Lung (tissue), 12 donors: ENCODE measurements around the gene GALNT2. TPM values are rescaled to one million over a fixed set of nuclear protein-coding genes. Genes with fewer than 3 reads are reported as not detected.
A peak's percentile ranks its signal among the peaks of the same experiment; 100 is the strongest.

Experiments
- ATAC-seq: fragments of 200-7000 bp; cut with Tn5 transposase; one replicate; pipeline ENCODE4 v1.9.1; 2020; ENCODE audit warnings: moderate number of reproducible peaks; ENCODE audit not compliant: insufficient read depth, low FRiP score
- DNase-seq, 3 donors: peaks; one replicate each; pipeline ENCODE4 v3.0.0-alpha.2; 2013 to 2017
- H3K27ac ChIP-seq, 2 donors: one replicate each; pipeline ENCODE4 v1.5.1; 2013; ENCODE audit warnings: mild to moderate bottlenecking in 2 of 2, moderate library complexity in 2 of 2, control low read depth in 1 of 2, inconsistent platforms in 1 of 2, low read depth in 1 of 2, low read length in 1 of 2
- H3K27me3 ChIP-seq, 3 donors: one replicate each; pipeline ENCODE4 v1.5.1; 2013; ENCODE audit warnings: low read length in 2 of 3; ENCODE audit not compliant: control insufficient read depth in 3 of 3, insufficient read depth in 3 of 3
- H3K36me3 ChIP-seq, 4 donors: one replicate each; pipeline ENCODE4 v1.5.1; 2013; ENCODE audit warnings: low read length in 4 of 4, mild to moderate bottlenecking in 1 of 4, moderate library complexity in 1 of 4; ENCODE audit not compliant: control insufficient read depth in 4 of 4, insufficient read depth in 4 of 4
- H3K4me1 ChIP-seq, 5 donors: one replicate each; pipeline ENCODE4 v1.5.1; 2013; ENCODE audit warnings: low read length in 5 of 5, mild to moderate bottlenecking in 2 of 5, moderate library complexity in 1 of 5; ENCODE audit not compliant: control insufficient read depth in 5 of 5, insufficient read depth in 5 of 5
- H3K4me3 ChIP-seq: one replicate; pipeline ENCODE4 v1.5.1; 2013; ENCODE audit warnings: mild to moderate bottlenecking, control low read depth, moderate library complexity
- H3K9ac ChIP-seq, 2 donors: one replicate each; pipeline ENCODE4 v1.5.1; 2013; ENCODE audit warnings: low read length in 2 of 2, control low read depth in 1 of 2; ENCODE audit not compliant: insufficient read depth in 1 of 2
- H3K9me3 ChIP-seq, 4 donors: one replicate each; pipeline ENCODE4 v1.5.1; 2013; ENCODE audit warnings: low read length in 3 of 4, mild to moderate bottlenecking in 1 of 4, moderate library complexity in 1 of 4; ENCODE audit not compliant: control insufficient read depth in 4 of 4, insufficient read depth in 3 of 4
- WGBS, 2 donors: extraction: QIAGEN DNeasy Blood & Tissue Kit; methylation state at CpG; one replicate each; pipeline ENCODE4 v1.1.7; 2013; 5-methylcytosine and 5-hydroxymethylcytosine counted together
- polyA plus RNA-seq, 2 donors: library from polyadenylated mRNA; stranded (reverse); fragments of 200-250 nt; gene quantifications; one replicate each; pipeline ENCODE4 v1.2.1, GENCODE V29; 2013
- total RNA-seq, 2 donors: library from RNA; depleted of rRNA in 1 of 2; stranded (reverse); fragments of >200 nt in 1 of 2; gene quantifications; one replicate each; pipeline ENCODE4 v1.2.1, GENCODE V29; 2014 to 2021
- TF ChIP-seq, protein P1 (sequence below): IDR thresholded peaks from 2 replicates; pipeline ENCODE4 v1.5.1; 2012; ENCODE audit warnings: mild to moderate bottlenecking; ENCODE audit errors: control extremely low read depth, extremely low read depth
- donor health status: control.
- donor health status: control.
- donor health status: Bipolar disorder and iron deficiency.
- donor health status: healthy.
- donor health status: DM: yes; HTN: yes; CAD: no.

Gene GALNT2
- total and polyA plus RNA-seq, 4 donors, result 23.1 to 101 (median 58.9) TPM

DNA sequence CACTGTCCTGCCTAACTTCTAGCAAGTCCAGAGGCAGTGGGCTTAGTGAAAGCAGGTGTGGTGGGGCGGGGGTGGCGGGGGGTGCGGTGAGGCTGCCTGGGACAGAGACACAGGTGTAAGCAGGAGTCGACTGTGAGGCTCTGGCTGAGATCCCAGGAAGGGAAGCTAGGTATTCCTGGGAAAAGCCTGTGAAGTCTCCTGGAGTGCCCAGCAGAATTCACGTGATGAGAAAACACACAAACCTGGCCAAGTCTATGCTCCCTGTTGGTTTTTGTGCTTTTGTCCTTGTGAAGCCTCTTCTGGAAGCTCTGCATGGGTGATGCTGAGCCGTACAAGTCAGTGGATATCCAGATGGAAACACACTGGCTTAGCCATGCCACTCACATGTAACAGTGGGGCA, 5.3 kb downstream of the GALNT2 start:
- ATAC-seq (no peak), DNase-seq (no peak)

DNA sequence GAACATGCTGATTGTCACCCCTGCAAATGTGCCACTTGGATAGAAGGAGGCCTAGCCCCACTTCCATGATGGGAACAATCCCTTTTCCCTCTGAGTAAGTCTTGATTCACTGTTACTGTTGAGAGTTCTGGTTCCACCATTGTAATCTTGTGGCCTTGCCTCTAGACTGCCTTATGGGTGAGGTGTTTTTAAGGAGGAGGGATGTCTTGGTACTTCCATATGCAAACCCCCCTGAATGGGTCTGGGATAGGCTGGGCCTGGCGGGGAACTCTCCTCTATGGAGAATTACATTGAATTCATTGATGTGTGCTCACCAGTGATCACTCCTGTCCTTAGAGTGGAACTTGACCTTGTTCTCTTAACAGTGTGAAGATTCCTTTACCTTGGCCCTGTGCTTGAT, 5.8 kb downstream of the GALNT2 start:
- 94 to 100% methylated on average over 1 of the region's 1 CpG for whole genome bisulfite sequencing, 2 donors
- no peaks in the 10 kb centered on the region for H3K9me3 ChIP-seq
- TF ChIP-seq, protein P1, sequence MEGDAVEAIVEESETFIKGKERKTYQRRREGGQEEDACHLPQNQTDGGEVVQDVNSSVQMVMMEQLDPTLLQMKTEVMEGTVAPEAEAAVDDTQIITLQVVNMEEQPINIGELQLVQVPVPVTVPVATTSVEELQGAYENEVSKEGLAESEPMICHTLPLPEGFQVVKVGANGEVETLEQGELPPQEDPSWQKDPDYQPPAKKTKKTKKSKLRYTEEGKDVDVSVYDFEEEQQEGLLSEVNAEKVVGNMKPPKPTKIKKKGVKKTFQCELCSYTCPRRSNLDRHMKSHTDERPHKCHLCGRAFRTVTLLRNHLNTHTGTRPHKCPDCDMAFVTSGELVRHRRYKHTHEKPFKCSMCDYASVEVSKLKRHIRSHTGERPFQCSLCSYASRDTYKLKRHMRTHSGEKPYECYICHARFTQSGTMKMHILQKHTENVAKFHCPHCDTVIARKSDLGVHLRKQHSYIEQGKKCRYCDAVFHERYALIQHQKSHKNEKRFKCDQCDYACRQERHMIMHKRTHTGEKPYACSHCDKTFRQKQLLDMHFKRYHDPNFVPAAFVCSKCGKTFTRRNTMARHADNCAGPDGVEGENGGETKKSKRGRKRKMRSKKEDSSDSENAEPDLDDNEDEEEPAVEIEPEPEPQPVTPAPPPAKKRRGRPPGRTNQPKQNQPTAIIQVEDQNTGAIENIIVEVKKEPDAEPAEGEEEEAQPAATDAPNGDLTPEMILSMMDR, result no peak
- DNase-seq, result no peak
- H3K4me3 ChIP-seq, result no peak overlapping the region
- H3K36me3 ChIP-seq, result no peaks in the 10 kb centered on the region
- no peak overlapping the region for H3K9ac ChIP-seq
- H3K27ac ChIP-seq, result no peak overlapping the region
- peaks cover 0 to 2% (median 0%) of the 10 kb centered on the region in 3 donors for H3K27me3 ChIP-seq
- H3K4me1 ChIP-seq, result peaks cover 0 to 22% (median 9%) of the 10 kb centered on the region in 5 donors
- no peak for ATAC-seq

More for the DNA sequence above, 5.3 kb downstream of the GALNT2 start:
- TF ChIP-seq, protein P1, result no peak
- Histone ChIP-seq H3K9ac (no peak overlapping the region), H3K4me3 (no peak overlapping the region), H3K36me3 (no peaks in the 10 kb centered on the region), H3K9me3 (no peaks in the 10 kb centered on the region), H3K4me1 (peaks cover 0 to 22% (median 9%) of the 10 kb centered on the region in 5 donors), H3K27me3 (peaks cover 0 to 2% (median 0%) of the 10 kb centered on the region in 3 donors), H3K27ac (no peak overlapping the region)
- 72 to 77% methylated on average over 6 of the region's 6 CpGs for WGBS, 2 donors

DNA sequence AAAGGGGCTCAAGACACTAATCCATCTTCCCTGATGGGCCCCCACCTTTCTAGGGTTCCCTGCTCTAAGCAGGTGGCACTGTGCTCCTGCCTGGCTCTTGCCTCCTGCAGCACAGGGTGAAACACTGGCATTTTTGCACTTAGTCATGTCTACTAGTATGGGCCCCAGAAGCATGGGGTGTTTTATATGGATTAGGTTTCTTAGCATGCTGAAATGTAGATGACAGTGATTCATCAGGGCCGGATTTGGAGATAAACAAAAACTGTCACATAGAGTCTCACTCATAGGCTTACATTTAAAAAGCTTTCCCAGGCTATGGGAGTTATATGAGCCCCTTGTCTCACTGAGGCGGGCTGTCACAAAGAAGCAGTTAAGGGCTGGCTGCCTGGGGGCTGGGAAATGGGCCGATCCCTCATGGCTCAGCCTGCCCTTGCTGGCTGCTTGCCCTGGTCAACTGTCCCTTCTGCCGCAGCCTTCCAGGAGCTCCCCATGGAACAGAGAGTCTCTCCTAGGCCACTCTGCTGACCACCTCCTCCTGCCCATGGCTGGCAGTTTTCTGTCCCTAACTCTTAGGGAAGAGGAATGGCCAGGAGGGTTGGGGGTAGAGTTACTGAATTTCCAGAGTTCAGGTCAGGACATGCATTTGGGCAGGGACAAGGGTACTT, 6.5 kb downstream of the GALNT2 start:
- peak in 1 of 3 donors; percentile 5 for DNase-seq
- H3K9me3 ChIP-seq, result no peaks in the 10 kb centered on the region
- no peak for ATAC-seq
- H3K4me1 ChIP-seq, result peaks cover 0 to 22% (median 7%) of the 10 kb centered on the region in 5 donors
- H3K27ac ChIP-seq, result no peak overlapping the region
- H3K36me3 ChIP-seq, result no peaks in the 10 kb centered on the region
- no peak overlapping the region for H3K4me3 ChIP-seq
- peaks cover 0 to 2% (median 0%) of the 10 kb centered on the region in 3 donors for H3K27me3 ChIP-seq
- TF ChIP-seq, protein P1, result no peak
- no peak overlapping the region for H3K9ac ChIP-seq
- WGBS, 2 donors, result 76 to 84% methylated on average over 4 of the region's 4 CpGs
